GM12872 (cell line): ENCODE results near the gene MAOB.

Experiments
- CTCF ChIP-seq: IDR thresholded peaks from 3 replicates; pipeline ENCODE4 v1.5.1; 2011; ENCODE audit warnings: low read depth, mild to moderate bottlenecking, low read length, moderate library complexity; ENCODE audit not compliant: insufficient read depth

MAOB gene

DNA sequence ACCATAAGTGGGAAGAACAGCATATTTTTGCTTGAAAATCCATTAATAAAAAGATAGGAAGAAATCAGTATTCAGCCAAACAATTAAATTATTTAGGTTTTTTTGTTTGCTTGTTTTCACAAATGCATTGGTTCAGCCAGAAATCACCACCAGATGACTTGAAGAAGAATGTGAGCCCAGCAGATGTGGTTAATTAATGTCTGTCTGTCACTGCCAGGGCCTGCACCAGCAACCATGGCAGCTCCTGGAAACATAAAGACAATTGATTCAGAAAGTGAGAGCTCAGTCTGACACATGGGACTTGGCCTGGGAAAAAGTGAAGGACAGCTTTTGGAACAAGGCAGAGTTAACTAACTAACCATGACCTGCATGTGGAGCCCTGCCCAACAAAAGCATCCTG lies 74.0 kb downstream of the MAOB start:
- no peak for TF ChIP-seq CTCF

DNA sequence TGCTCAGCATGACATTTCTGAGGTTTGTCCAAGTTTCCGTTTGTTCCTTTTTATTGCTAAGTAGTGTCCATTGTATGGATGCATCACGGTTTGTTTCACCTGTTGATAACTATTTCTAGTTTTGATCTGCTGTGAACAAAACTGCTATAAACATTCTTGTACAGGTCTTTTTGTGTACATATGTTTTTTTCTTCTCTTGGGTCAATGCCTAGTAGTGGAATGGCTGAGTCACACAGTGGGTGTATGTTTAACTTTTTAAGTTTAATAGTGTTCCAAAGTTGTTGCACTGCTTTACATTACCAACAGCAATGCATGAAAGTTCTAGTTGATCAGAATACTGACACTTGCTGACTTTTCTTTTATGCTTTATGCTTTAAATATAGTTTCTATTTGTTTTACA lies 76.7 kb downstream of the MAOB start:
- TF ChIP-seq CTCF: no peak

- no peak for TF ChIP-seq CTCF
These were observed 78.2 kb downstream of the MAOB start for GRCh38 chrX:43804021-43804420.

DNA sequence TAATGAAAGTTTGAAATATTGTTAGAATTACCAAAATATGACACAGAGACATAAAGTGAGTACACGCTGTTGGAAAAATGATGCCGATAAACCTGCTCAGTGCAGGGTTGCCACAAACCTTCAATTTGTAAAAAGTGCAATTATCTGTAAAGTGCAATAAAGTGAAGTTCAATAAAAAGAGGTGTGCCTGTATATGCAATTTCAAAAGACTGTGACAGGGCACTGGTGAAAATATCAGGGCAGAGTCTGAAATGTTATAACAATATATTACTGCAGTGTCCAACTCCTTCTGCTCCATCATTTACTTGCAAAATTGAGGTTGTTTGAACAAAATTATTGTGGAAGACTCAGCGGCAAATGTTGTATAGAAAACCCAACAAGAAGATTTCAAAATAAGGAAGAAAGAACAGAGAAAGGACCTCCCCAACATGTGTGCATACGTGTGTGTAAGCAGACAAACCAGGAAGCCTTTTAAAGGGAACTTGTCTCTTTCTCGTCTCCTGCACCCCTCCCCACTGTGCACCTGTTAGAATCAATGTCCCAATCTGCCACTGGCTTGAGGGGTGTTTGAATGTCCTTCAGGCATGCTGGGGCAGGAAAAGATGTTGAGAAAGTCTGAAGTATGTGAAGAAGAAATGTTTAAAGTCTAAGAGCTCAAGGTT lies 96.2 kb downstream of the MAOB start:
- TF ChIP-seq CTCF: no peak

- TF ChIP-seq CTCF: no peak
These were observed 124.2 kb downstream of the MAOB start for GRCh38 chrX:43758044-43758443.

GRCh38 chrX:43756076-43756475 lies 126.2 kb downstream of the MAOB start:
- TF ChIP-seq CTCF: no peak

DNA sequence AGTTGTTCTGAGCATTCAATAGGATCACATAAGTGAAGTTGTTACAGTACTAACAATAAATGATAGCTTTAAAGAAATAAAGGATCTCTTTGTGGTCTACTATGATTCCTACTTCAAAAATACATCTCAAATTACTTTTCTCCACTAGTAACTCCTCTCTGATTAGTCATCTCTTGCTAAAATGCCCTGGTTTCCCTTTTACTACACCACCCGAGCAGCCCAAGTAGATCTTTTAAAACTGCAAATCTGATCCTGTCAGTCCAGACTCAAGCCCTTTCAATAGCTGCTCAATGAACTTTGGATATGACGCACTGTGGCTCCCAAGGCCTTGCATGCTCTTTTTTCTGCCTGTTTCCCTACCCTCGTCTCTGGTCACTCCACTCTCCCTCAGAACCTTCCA lies 128.6 kb downstream of the MAOB start:
- TF ChIP-seq CTCF: no peak
